Stimulated activated CD8-positive, alpha-beta memory T cell treated with anti-CD3 and anti-CD28 coated beads, Interleukin-7, amount 100 ng/mL, for 4 hours (primary cell): ENCODE data around the gene DPH3.

ENCODE experiments used
- DNase-seq, 2 donors: peaks; one replicate each; pipeline ENCODE4 v3.0.0-alpha.2; 2020; ENCODE audit warnings: low read depth in 2 of 2

DPH3 gene

GRCh38 chr3:16255326-16255725 is 9.4 kb downstream of the DPH3 start:
- no peak for DNase-seq

GRCh38 chr3:16254916-16255315 is 9.8 kb downstream of the DPH3 start:
- DNase-seq = no peak

- no peak for DNase-seq
Measured at GRCh38 chr3:16253601-16254000, 11.1 kb downstream of the DPH3 start.

GRCh38 chr3:16252988-16253387 is 11.8 kb downstream of the DPH3 start:
- no peak for DNase-seq

GRCh38 chr3:16252243-16252978 is 12.3 kb downstream of the DPH3 start:
- no peak for DNase-seq

GRCh38 chr3:16251316-16252085 is 13.2 kb downstream of the DPH3 start:
- no peak for DNase-seq

- DNase-seq = no peak
Measured at GRCh38 chr3:16249886-16250285, 14.9 kb downstream of the DPH3 start.

GRCh38 chr3:16249336-16249735 is 15.4 kb downstream of the DPH3 start:
- DNase-seq = no peak

- DNase-seq = no peak
Measured at GRCh38 chr3:16248556-16248955, 16.2 kb downstream of the DPH3 start.

GRCh38 chr3:16247282-16248061 is 17.3 kb downstream of the DPH3 start:
- peak; percentile 50 to 55 for DNase-seq

GRCh38 chr3:16245609-16246008 is 19.1 kb downstream of the DPH3 start:
- DNase-seq = no peak

- no peak for DNase-seq
Measured at GRCh38 chr3:16243706-16244490, 20.8 kb downstream of the DPH3 start.

- DNase-seq = no peak
Measured at GRCh38 chr3:16242177-16242576, 22.6 kb downstream of the DPH3 start.

GRCh38 chr3:16241225-16241624 is 23.5 kb downstream of the DPH3 start:
- DNase-seq = no peak

- DNase-seq = no peak
Measured at GRCh38 chr3:16240229-16241023, 24.3 kb downstream of the DPH3 start.

- no peak for DNase-seq
Measured at GRCh38 chr3:16239780-16240179, 25.0 kb downstream of the DPH3 start.

- no peak for DNase-seq
Measured at GRCh38 chr3:16239086-16239770, 25.5 kb downstream of the DPH3 start.

GRCh38 chr3:16236856-16237393 is 27.8 kb downstream of the DPH3 start:
- no peak for DNase-seq

GRCh38 chr3:16236030-16236639 is 28.6 kb downstream of the DPH3 start:
- DNase-seq = no peak

GRCh38 chr3:16234281-16234680 is 30.5 kb downstream of the DPH3 start:
- DNase-seq = no peak
